Activated CD8-positive, alpha-beta T cell treated with anti-CD3 and anti-CD28 coated beads, Interleukin-2, amount 10 ng/mL, durations not matched to agents 7 days and 5 days (primary cell): ENCODE results near the gene NFE2L1. TPM values are rescaled to one million over a fixed set of nuclear protein-coding genes. Genes with fewer than 3 reads are reported as not detected.

Experiments
- microRNA-seq: library from miRNA; unstranded; fragments of <30 nt; microRNA quantifications from one replicate; pipeline ENCODE4 v1.2.0, GENCODE V29; 2022
- total RNA-seq, 2 experiments: library from RNA; stranded (reverse); gene quantifications; one replicate each; pipeline ENCODE4 v1.2.3, GENCODE V29; 2021

NFE2L1 gene
- total RNA-seq, 2 experiments from 2014 or later = 44.1 to 50.7 TPM

Small RNA genes within 50 kb of the gene (microRNA-seq; reads per million reads assigned to microRNA genes)
- 93.6 reads per million, percentile 59 among the genes with 10 or more reads in this experiment for gene MIR152

Other genes with a start within 250 kb of the NFE2L1 start
- 10 to 100 TPM; 33.0 to 33.6 TPM for gene OSBPL7, start 226.6 kb upstream of the NFE2L1 start, total RNA-seq
- 10 to 100 TPM; 37.9 to 41.6 TPM for gene MRPL10, start 216.8 kb upstream of the NFE2L1 start, total RNA-seq
- under 1 TPM; 0.82 to 0.97 TPM for gene LRRC46, start 216.7 kb upstream of the NFE2L1 start, total RNA-seq
- 10 to 100 TPM; 24.1 to 24.8 TPM for gene SCRN2, start 207.1 kb upstream of the NFE2L1 start, total RNA-seq
- gene SP6, start 197.2 kb upstream of the NFE2L1 start, total RNA-seq = under 1 TPM in 1 of 2 experiments, not detected in 1; 0.05 TPM
- 10 to 100 TPM; 23.7 to 24.5 TPM for gene SP2, start 152.1 kb upstream of the NFE2L1 start, total RNA-seq
- 10 to 100 TPM; 37.9 to 44.0 TPM for gene PNPO, start 106.8 kb upstream of the NFE2L1 start, total RNA-seq
- not detected for gene PRR15L, start 90.5 kb upstream of the NFE2L1 start, total RNA-seq
- gene CDK5RAP3, start 77.2 kb upstream of the NFE2L1 start, total RNA-seq = 100 to 1,000 TPM; 186 to 196 TPM
- gene COPZ2, start 10.6 kb upstream of the NFE2L1 start, total RNA-seq = 1 to 10 TPM; 5.1 to 5.5 TPM
- gene CBX1, start 53.1 kb downstream of the NFE2L1 start, total RNA-seq = 10 to 100 TPM; 68.2 to 70.3 TPM
- 10 to 100 TPM; 33.3 to 34.2 TPM for gene SNX11, start 59.4 kb downstream of the NFE2L1 start, total RNA-seq